Thymus (tissue), 11 donors: ENCODE measurements around the gene ZNF785. TPM values are rescaled to one million over a fixed set of nuclear protein-coding genes. Genes with fewer than 3 reads are reported as not detected.
A peak's percentile ranks its signal among the peaks of the same experiment; 100 is the strongest.
"Not testable (repeated sequence)": the region's sequence is repeated elsewhere in the genome, so short reads cannot be mapped to it uniquely, and the experiment has no call there.

Experiments used
- DNase-seq, 9 donors: peaks; one replicate each; pipeline ENCODE4 v3.0.0-alpha.2; 2013; ENCODE audit warnings: low spot score in 9 of 9, low read depth in 6 of 9, missing footprints in 1 of 9
- H3K27ac ChIP-seq, 2 donors: one replicate each; pipeline ENCODE4 v1.5.1; 2013; ENCODE audit warnings: control low read depth in 1 of 2, low read depth in 1 of 2, low read length in 1 of 2, mild to moderate bottlenecking in 1 of 2, moderate library complexity in 1 of 2
- H3K27me3 ChIP-seq, 2 donors: one replicate each; pipeline ENCODE4 v1.5.1; 2013; ENCODE audit warnings: low read length in 1 of 2; ENCODE audit not compliant: control insufficient read depth in 2 of 2, insufficient read depth in 1 of 2
- H3K36me3 ChIP-seq, 2 donors: one replicate each; pipeline ENCODE4 v1.5.1; 2013; ENCODE audit warnings: low read length in 1 of 2, mild to moderate bottlenecking in 1 of 2, moderate library complexity in 1 of 2; ENCODE audit not compliant: control insufficient read depth in 2 of 2, insufficient read depth in 2 of 2
- H3K4me1 ChIP-seq, 2 donors: one replicate each; pipeline ENCODE4 v1.5.1; 2013; ENCODE audit warnings: low read length in 2 of 2; ENCODE audit not compliant: control insufficient read depth in 2 of 2, insufficient read depth in 2 of 2
- H3K4me3 ChIP-seq, 2 donors: one replicate each; pipeline ENCODE4 v1.5.1; 2013; ENCODE audit warnings: low read length in 2 of 2, control low read depth in 1 of 2, mild to moderate bottlenecking in 1 of 2
- H3K9me3 ChIP-seq, 2 donors: one replicate each; pipeline ENCODE4 v1.5.1; 2013; ENCODE audit warnings: low read length in 1 of 2, mild to moderate bottlenecking in 1 of 2; ENCODE audit not compliant: control insufficient read depth in 2 of 2, insufficient read depth in 1 of 2
- WGBS: extraction: QIAGEN DNeasy Blood & Tissue Kit; methylation state at CpG from one replicate; pipeline ENCODE4 v1.1.7; 2013; 5-methylcytosine and 5-hydroxymethylcytosine counted together
- polyA plus RNA-seq: library from polyadenylated mRNA; stranded (reverse); fragments of 200-250 nt; gene quantifications from one replicate; pipeline ENCODE4 v1.2.3, GENCODE V29; 2013
- total RNA-seq: library from RNA; stranded (reverse); fragments of 120-200 nt; gene quantifications from one replicate; pipeline ENCODE4 v1.2.4, GENCODE V29; 2013
- donor health status: healthy.

The ZNF785 gene
- total and polyA plus RNA-seq, 2 donors: 5.0 to 7.8 TPM

GRCh38 chr16:30589582-30589981 is 4.1 kb upstream of the ZNF785 start:
- H3K27me3 ChIP-seq, H3K4me3 ChIP-seq, DNase-seq, H3K9me3 ChIP-seq, H3K27ac ChIP-seq: not testable (repeated sequence)
- peaks cover 5 to 15% of the 10 kb centered on the region in 2 donors for H3K36me3 ChIP-seq
- peaks cover 2 to 16% of the 10 kb centered on the region in 2 donors for H3K4me1 ChIP-seq
- WGBS: 98% methylated on average over 2 of the region's 2 CpGs

GRCh38 chr16:30588651-30589050 is 3.2 kb upstream of the ZNF785 start:
- Histone ChIP-seq H3K27ac (no peak overlapping the region), H3K4me1 (peaks cover 2 to 18% of the 10 kb centered on the region in 2 donors), H3K4me3 (no peak overlapping the region), H3K27me3 (no peaks in the 10 kb centered on the region), H3K9me3 (peaks cover 0 to 4% of the 10 kb centered on the region in 2 donors), H3K36me3 (peaks cover 3 to 16% of the 10 kb centered on the region in 2 donors)
- WGBS: 97% methylated on average over 2 of the region's 2 CpGs
- no peak for DNase-seq

GRCh38 chr16:30585022-30585399 is 486 bp downstream of the ZNF785 start:
- H3K4me1 ChIP-seq: peaks cover 2 to 18% of the 10 kb centered on the region in 2 donors
- peak in 1 of 9 donors; percentile 33 for DNase-seq
- no peaks in the 10 kb centered on the region for H3K27me3 ChIP-seq
- peak overlapping the region; percentile 58 to 78 for H3K27ac ChIP-seq
- H3K9me3 ChIP-seq: peaks cover 0 to 7% of the 10 kb centered on the region in 2 donors
- peaks cover 23 to 34% of the 10 kb centered on the region in 2 donors for H3K36me3 ChIP-seq
- peak overlapping the region; percentile 67 to 72 for H3K4me3 ChIP-seq
- WGBS: 2% methylated on average over 23 of the region's 23 CpGs

- DNase-seq: no peak
- Histone ChIP-seq H3K36me3 (peaks cover 28 to 46% of the 10 kb centered on the region in 2 donors), H3K27ac (no peak overlapping the region), H3K27me3 (no peaks in the 10 kb centered on the region), H3K9me3 (peaks cover 0 to 7% of the 10 kb centered on the region in 2 donors), H3K4me3 (no peak overlapping the region), H3K4me1 (peaks cover 2 to 18% of the 10 kb centered on the region in 2 donors)
- WGBS: 98% methylated on average over 48 of the region's 48 CpGs
Measured at GRCh38 chr16:30582611-30583340, 2.7 kb downstream of the ZNF785 start.

GRCh38 chr16:30581457-30581856 is 4.0 kb downstream of the ZNF785 start:
- no peaks in the 10 kb centered on the region for H3K27me3 ChIP-seq
- H3K27ac ChIP-seq: no peak overlapping the region
- no peak overlapping the region for H3K4me3 ChIP-seq
- H3K9me3 ChIP-seq: peaks cover 0 to 7% of the 10 kb centered on the region in 2 donors
- H3K36me3 ChIP-seq: peaks cover 28 to 38% of the 10 kb centered on the region in 2 donors
- WGBS: 98% methylated on average over 7 of the region's 7 CpGs
- DNase-seq: no peak
- peaks cover 0 to 14% of the 10 kb centered on the region in 2 donors for H3K4me1 ChIP-seq

- Histone ChIP-seq H3K36me3 (peaks cover 9 to 19% of the 10 kb centered on the region in 2 donors), H3K4me3 (no peak overlapping the region), H3K27me3 (no peaks in the 10 kb centered on the region), H3K27ac (no peak overlapping the region), H3K9me3 (no peaks in the 10 kb centered on the region), H3K4me1 (peaks cover 16 to 30% of the 10 kb centered on the region in 2 donors)
- 98% methylated on average over 1 of the region's 1 CpG for WGBS
- DNase-seq: no peak
Measured at GRCh38 chr16:30574678-30575077, 10.8 kb downstream of the ZNF785 start.

GRCh38 chr16:30571445-30572322 is 13.8 kb downstream of the ZNF785 start, which contains the start of gene ZNF688:
ZNF688 (minus strand) TSS chr16:30571714; CDS start chr16:30571629, 85 bp downstream.
- under 1% methylated on average over 67 of the region's 67 CpGs for WGBS
- H3K9me3 ChIP-seq: no peaks in the 10 kb centered on the region
- H3K27me3 ChIP-seq: no peaks in the 10 kb centered on the region
- H3K27ac ChIP-seq: peak within 1 kb of the TSS; percentile 95 to 100
- peak within 1 kb of the TSS; percentile 84 to 91 for H3K4me3 ChIP-seq
- DNase-seq: peak; percentile 89 to 99 (median 96)
- H3K36me3 ChIP-seq: peaks cover 3 to 4% of the 10 kb centered on the region in 2 donors
- H3K4me1 ChIP-seq: peaks cover 30 to 59% of the 10 kb centered on the region in 2 donors

- peaks cover under 1 to 4% of the 10 kb centered on the region in 2 donors for H3K36me3 ChIP-seq
- WGBS: 17% methylated on average over 22 of the region's 22 CpGs
- H3K9me3 ChIP-seq: no peaks in the 10 kb centered on the region
- H3K27me3 ChIP-seq: no peaks in the 10 kb centered on the region
- H3K4me3 ChIP-seq: peak overlapping the region; percentile 84 to 91
- peaks cover 30 to 68% of the 10 kb centered on the region in 2 donors for H3K4me1 ChIP-seq
- DNase-seq: peak in 1 of 9 donors; percentile 50
- peak overlapping the region; percentile 95 to 100 for H3K27ac ChIP-seq
Measured at GRCh38 chr16:30570636-30571444, 14.7 kb downstream of the ZNF785 start.
